Measurements from ENCODE around the gene EID3.

DNA sequence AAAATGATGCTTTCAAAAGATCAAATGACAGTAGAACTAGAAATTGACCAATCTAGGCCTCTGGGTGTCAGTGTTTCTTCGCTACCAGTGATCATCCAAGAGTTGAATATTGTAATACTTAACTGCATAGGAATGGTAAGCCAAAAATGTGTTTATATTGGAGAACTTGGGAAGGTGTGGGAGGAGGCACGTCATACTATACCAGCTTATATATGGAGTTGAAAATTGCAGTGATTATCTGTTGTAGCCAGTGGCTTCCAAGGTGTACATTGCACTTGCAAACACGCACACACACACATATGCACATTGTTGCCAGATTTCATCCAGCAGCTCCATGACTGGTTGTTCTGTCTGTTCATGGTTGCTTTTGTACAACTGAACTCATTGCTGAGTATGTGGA, 36.1 kb downstream of the EID3 start:
- TF ChIP-seq, protein P1, sequence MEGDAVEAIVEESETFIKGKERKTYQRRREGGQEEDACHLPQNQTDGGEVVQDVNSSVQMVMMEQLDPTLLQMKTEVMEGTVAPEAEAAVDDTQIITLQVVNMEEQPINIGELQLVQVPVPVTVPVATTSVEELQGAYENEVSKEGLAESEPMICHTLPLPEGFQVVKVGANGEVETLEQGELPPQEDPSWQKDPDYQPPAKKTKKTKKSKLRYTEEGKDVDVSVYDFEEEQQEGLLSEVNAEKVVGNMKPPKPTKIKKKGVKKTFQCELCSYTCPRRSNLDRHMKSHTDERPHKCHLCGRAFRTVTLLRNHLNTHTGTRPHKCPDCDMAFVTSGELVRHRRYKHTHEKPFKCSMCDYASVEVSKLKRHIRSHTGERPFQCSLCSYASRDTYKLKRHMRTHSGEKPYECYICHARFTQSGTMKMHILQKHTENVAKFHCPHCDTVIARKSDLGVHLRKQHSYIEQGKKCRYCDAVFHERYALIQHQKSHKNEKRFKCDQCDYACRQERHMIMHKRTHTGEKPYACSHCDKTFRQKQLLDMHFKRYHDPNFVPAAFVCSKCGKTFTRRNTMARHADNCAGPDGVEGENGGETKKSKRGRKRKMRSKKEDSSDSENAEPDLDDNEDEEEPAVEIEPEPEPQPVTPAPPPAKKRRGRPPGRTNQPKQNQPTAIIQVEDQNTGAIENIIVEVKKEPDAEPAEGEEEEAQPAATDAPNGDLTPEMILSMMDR (IDR thresholded peaks at IDR 0.05), result no peak
- TF ChIP-seq POLR2A (IDR thresholded peaks at IDR 0.05), result no peak
